Measurements from ENCODE around the gene PPEF2.

Gene PPEF2

DNA sequence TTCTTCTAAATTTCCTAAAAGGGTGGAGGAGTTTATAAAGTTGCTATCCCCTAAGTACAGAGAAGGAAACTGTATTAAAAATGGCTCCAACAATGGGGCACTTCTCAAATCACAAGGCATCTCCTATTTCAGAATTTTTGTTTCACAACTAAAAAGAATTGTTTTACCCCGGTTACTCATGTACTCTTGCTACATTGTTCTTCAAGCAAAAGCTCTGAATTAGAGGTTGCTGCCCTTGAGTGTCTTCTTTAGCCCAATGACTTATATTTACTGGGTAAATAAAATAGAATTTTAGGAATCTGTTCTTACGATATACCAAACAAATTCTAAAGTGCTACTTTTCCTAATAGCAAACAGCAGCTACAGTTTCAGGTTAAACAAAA, 67.5 kb downstream of the PPEF2 start:
- in situ Hi-C loops (cut with HindIII; ENCODE audit: low sequenced_read_pairs), result no loop called here

GRCh38 chr4:75834095-75834771, 68.0 kb downstream of the PPEF2 start:
- in situ Hi-C loops (cut with HindIII; ENCODE audit: low sequenced_read_pairs), result no loop called here

DNA sequence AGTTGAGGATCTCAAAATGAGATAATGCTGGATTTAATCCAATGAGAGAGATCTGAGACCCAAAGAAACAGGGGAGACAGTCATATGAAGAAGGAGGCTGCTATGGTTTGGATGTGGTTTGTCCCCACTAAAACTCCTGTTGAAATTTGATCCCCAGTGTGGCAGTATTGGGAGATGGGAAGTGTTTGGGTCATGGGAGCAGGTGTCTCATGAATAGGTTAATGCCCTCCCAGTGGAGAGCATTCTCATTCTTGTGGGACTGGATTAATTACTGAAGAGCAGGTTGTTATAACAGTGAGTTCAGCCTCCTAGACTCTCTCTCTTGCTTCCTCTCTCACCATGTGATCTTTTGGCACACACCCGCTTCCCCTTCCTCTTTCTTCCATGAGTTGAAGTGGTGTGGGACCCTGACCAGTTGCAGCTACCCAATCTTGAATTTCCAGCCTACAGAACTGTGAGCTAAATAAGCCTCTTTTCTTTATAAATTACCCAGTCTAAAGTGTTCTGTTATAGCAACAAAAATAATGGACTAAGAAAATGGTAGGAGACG, 70.3 kb downstream of the PPEF2 start:
- in situ Hi-C loops (cut with HindIII; ENCODE audit: low sequenced_read_pairs), result no loop called here

DNA sequence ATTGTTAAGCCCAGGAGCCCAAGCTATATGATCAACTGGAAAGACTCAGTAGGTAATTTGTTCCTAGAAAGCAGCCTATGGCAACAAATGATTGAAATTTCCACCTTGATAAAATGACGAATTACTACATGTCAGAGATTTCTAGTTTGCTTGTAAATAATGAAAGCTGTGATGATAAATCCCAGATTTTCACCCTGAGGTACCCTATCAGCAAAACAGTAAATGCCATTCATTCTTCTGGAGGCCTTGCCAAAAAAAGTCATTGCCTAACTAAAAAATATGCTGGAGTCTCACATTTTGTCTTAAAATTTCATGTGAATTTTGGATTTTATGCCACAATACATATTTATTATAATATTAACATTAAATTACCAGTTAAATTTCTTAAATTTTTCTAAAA, 71.3 kb downstream of the PPEF2 start:
- in situ Hi-C loops (cut with HindIII; ENCODE audit: low sequenced_read_pairs), result no loop called here

DNA sequence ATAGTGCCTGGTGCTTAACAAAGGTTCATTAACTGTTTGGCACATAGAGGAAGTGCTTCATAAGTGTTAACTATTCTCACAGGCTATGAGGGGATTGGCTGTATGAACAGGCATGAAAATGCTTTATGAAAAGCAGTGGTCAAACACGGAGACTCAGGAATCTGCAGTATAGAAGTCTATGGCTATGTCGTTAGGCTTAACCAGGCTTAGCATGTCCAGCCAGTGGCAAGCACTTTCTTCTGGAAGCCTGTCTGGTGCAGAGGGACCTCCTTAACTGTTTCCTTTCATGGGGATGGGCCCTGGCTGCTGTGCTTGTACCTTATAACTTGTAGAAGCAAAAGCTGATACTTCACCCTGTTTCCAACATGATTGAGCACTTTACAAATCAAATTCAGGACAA, 78.4 kb downstream of the PPEF2 start:
- in situ Hi-C loops (cut with HindIII; ENCODE audit: low sequenced_read_pairs), result no loop called here

DNA sequence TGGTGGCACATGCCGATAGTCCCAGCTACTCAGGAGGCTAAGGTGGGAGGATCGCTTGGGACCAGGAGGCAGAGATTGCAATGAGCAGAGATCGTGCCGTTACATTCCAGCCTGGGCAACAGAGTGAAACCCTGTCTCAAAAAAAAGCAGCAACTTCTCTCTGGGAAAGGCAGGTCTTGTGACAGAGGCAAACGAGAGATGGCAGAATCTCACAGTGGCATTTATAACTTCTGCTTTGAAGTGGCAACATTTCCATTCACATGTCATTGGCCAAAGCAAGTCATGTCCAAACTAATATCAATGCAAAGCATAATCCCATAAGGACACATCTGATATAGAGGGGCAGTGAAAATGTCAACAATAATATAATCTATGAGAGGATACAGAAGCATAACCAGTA, 79.8 kb downstream of the PPEF2 start:
- in situ Hi-C loops (cut with HindIII; ENCODE audit: low sequenced_read_pairs), result no loop called here

DNA sequence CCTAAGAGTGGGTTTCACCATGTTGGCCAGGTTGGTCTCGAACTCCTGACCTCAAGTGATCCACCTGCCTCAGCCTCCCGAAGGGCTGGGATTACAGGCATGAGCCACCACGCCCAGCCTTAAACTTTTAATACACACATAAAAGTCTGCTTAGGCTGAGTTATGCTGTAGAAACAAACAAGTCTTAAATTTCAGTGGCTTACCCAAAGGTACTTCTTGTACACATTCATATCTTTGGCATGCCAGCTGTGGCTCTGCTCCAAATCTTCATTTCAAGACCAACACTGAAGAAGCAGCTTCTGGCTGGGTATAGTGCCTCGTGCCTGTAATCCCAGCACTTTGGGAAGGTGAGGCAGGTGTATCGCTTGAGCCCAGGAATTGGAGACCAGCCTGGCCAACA, 80.3 kb downstream of the PPEF2 start:
- in situ Hi-C loops (cut with HindIII; ENCODE audit: low sequenced_read_pairs), result no loop called here

DNA sequence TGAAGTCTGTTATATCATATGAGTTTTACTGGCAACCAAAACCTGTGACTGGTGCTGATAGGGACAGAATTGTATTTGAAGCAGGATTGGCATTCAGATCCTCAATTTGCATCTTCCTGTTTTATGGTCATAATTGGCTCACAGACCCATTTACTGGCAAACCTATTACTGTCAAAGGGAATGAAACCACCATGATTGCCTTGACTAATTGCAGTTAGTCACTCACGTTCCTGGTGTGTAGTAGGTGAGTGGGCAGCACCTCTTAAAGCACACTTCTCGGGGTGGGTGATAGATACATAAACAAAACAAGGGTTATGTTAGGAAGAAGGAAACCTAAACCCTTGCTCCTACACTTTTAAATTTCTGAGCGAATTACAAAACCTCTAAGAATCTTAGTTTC, 81.0 kb downstream of the PPEF2 start:
- in situ Hi-C loops (cut with HindIII; ENCODE audit: low sequenced_read_pairs), result no loop called here

- in situ Hi-C loops (cut with HindIII; ENCODE audit: low sequenced_read_pairs), result no loop called here
Observed at GRCh38 chr4:75820676-75821075, 81.6 kb downstream of the PPEF2 start.

GRCh38 chr4:75820197-75820596, 82.1 kb downstream of the PPEF2 start:
- in situ Hi-C loops (cut with HindIII; ENCODE audit: low sequenced_read_pairs), result no loop called here

DNA sequence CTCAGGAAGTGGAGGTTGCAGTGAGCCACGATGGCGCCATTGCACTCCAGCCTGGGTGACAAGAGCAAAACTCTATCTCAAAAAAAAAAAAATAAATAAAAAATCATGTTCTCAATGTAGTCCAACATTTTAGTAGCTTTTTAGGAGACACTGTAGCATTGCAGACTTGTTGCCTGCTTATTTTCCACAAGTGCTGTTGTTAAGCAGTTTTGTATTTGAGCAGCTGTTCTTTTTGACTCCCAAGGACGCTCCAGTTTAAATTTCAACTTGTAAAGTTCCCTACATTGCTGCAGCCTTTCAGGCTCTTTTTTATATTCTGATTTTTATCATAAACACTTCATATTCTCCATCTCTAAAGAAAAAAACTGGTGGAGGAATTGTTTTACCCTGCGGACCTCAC, 83.1 kb downstream of the PPEF2 start:
- in situ Hi-C loops (cut with HindIII; ENCODE audit: low sequenced_read_pairs), result no loop called here

DNA sequence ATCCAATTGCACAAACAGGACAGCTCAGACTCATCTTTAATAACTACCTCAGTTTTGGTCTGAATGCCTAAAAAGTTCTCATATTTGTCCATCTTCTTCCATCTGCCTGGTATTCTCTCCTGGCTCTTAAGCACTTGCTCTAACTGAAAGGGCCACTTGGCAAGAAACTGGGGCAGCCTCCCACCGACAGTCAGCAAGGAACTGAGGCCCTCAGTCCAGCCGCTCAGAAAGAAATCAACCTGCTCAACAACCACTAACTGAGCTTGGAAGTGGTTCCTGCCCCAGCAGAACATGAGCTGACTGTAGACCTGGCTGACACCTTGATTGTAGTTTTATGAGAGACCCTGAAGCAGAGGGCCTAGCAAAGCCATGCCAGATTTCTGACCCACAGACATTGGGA, 84.4 kb downstream of the PPEF2 start:
- in situ Hi-C loops (cut with HindIII; ENCODE audit: low sequenced_read_pairs), result no loop called here

Measured in DLD1 (cell line).